Right lobe of liver (tissue), 6 donors: ENCODE data around the gene LIN54. TPM values are rescaled to one million over a fixed set of nuclear protein-coding genes. Genes with fewer than 3 reads are reported as not detected.

Experiments
- ATAC-seq, 4 donors: fragments of 200-7000 bp; cut with Tn5 transposase; one replicate each; pipeline ENCODE4 v1.9.1; 2020; ENCODE audit warnings: mild to moderate bottlenecking in 4 of 4, moderate library complexity in 4 of 4
- DNase-seq, 3 donors: peaks; one replicate each; pipeline ENCODE4 v3.0.0-alpha.2; 2020
- H3K27ac ChIP-seq, 3 donors: fragments of 200-600 bp; one replicate each; pipeline ENCODE4 v1.8.0; 2022
- H3K27me3 ChIP-seq, 2 donors: fragments of 200-600 bp; one replicate each; pipeline ENCODE4 v1.8.0; 2022
- H3K36me3 ChIP-seq, 4 donors: fragments of 200-600 bp; sonication (generic) in 1 of 4; one replicate each; pipeline versions ENCODE4 v1.5.1 to v1.8.0; 2017 to 2022; ENCODE audit warnings: control low read depth in 1 of 4
- H3K4me1 ChIP-seq, 4 donors: fragments of 200-600 bp; sonication (generic) in 1 of 4; one replicate each; pipeline versions ENCODE4 v1.5.1 to v1.8.0; 2017 to 2022; ENCODE audit warnings: control low read depth in 1 of 4
- H3K4me3 ChIP-seq, 3 donors: fragments of 200-600 bp; one replicate each; pipeline ENCODE4 v1.8.0; 2022
- H3K9me3 ChIP-seq, 4 donors: fragments of 200-600 bp; sonication (generic) in 1 of 4; one replicate each; pipeline versions ENCODE4 v1.5.1 to v1.8.0; 2017 to 2022; ENCODE audit warnings: control low read depth in 1 of 4
- POLR2A ChIP-seq: fragments of 450-650 bp; IDR thresholded peaks from one replicate; pipeline ENCODE4 v1.6.1; 2017; ENCODE audit warnings: antibody characterized with exemption, mild to moderate bottlenecking
- WGBS: methylation state at CpG from one replicate; pipeline ENCODE4 v1.1.6; 2018; ENCODE audit warnings: low coverage, low lambda C conversion rate; ENCODE audit not compliant: insufficient coverage; ENCODE audit errors: missing lambda C conversion rate; 5-methylcytosine and 5-hydroxymethylcytosine counted together
- intact Hi-C, 2 donors: fragments of 100-400 bp; cut with DNase I; formaldehyde crosslinking; loops; one replicate each; pipeline versions ENCODE4 v1.11.2 to v1.14.1; 2022
- total RNA-seq, 6 experiments: library from RNA; depleted of rRNA in 2 of 6; stranded (reverse); fragments of >200 nt in 2 of 6; fragmentation: NEBNext Ultra II Directional in 3 of 6; extraction: Animal tissue kit (Norgen Biotek cat#: 25700) in 3 of 6; gene quantifications; one replicate each; pipeline versions ENCODE4 v1.1.0 to v1.2.4, GENCODE V29; 2016 to 2023
- TF ChIP-seq, protein P1 (sequence below), 4 donors: fragments of 200-600 bp in 3 of 4; fragments of 450-650 bp in 1 of 4; IDR thresholded peaks; one replicate each; pipeline versions ENCODE4 v1.5.1 to v1.8.0; 2016 to 2022; ENCODE audit warnings: antibody characterized with exemption in 4 of 4, mild to moderate bottlenecking in 2 of 4
- donor health status: DM: no; HTN: yes; CAD: no.
- donor health status: DM: no; HTN: no; CAD: no.
- donor health status: DM: no; HTN: no; CAD: no.
- donor health status: DM: no; HTN: yes; CAD: no.
- donor health status: DM: no; HTN: yes; CAD: no.

Gene LIN54
- total RNA-seq, 6 experiments from 2014 or later = 5.4 to 8.1 (median 6.0) TPM

- no peak overlapping the region for H3K4me3 ChIP-seq
- intact Hi-C loops = no loop called here
- H3K27me3 ChIP-seq = no peaks in the 10 kb centered on the region
- H3K27ac ChIP-seq = no peak overlapping the region
- peaks cover 0 to 4% (median 0%) of the 10 kb centered on the region in 4 donors for H3K36me3 ChIP-seq
- TF ChIP-seq POLR2A = no peak
- TF ChIP-seq, protein P1, sequence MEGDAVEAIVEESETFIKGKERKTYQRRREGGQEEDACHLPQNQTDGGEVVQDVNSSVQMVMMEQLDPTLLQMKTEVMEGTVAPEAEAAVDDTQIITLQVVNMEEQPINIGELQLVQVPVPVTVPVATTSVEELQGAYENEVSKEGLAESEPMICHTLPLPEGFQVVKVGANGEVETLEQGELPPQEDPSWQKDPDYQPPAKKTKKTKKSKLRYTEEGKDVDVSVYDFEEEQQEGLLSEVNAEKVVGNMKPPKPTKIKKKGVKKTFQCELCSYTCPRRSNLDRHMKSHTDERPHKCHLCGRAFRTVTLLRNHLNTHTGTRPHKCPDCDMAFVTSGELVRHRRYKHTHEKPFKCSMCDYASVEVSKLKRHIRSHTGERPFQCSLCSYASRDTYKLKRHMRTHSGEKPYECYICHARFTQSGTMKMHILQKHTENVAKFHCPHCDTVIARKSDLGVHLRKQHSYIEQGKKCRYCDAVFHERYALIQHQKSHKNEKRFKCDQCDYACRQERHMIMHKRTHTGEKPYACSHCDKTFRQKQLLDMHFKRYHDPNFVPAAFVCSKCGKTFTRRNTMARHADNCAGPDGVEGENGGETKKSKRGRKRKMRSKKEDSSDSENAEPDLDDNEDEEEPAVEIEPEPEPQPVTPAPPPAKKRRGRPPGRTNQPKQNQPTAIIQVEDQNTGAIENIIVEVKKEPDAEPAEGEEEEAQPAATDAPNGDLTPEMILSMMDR (IDR thresholded peaks at IDR 0.05) = no peak
- ATAC-seq (no peak), DNase-seq (no peak)
- H3K9me3 ChIP-seq = no peaks in the 10 kb centered on the region
- H3K4me1 ChIP-seq = no peaks in the 10 kb centered on the region
- 100% methylated on average over 2 of the region's 2 CpGs for WGBS
Observed at GRCh38 chr4:82965763-82966162, 44.9 kb downstream of the LIN54 start.

DNA sequence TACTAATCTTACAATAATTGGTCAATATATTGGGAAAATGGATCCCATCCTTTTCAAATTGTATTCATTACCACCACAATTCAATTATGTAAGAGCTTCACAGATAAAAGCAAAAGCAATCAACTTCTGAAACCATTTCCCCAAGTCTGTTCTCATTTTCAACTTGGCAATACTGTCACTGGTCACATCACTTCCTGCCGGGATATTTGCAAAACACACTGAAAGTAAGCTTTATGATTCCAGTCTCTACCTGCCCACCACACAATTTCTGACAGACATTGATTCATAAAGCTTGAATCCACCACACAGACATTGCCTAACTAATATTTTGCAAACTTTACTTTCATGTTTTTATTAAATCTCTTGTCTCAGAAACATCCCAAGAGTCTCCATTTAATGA is 53.6 kb downstream of the LIN54 start:
- intact Hi-C loops = no loop called here
- H3K27ac ChIP-seq = no peak overlapping the region
- H3K4me3 ChIP-seq = no peak overlapping the region
- H3K4me1 ChIP-seq = no peaks in the 10 kb centered on the region
- no peaks in the 10 kb centered on the region for H3K36me3 ChIP-seq
- TF ChIP-seq, protein P1 (IDR thresholded peaks at IDR 0.05) = no peak
- TF ChIP-seq POLR2A = no peak
- 91% methylated on average over 1 of the region's 1 CpG for WGBS
- H3K27me3 ChIP-seq = no peaks in the 10 kb centered on the region
- DNase-seq = no peak
- H3K9me3 ChIP-seq = no peaks in the 10 kb centered on the region
- no peak for ATAC-seq

- intact Hi-C loops = no loop called here
- no peak overlapping the region for H3K4me3 ChIP-seq
- H3K27ac ChIP-seq = no peak overlapping the region
- no peaks in the 10 kb centered on the region for H3K36me3 ChIP-seq
- 96% methylated on average over 4 of the region's 4 CpGs for WGBS
- H3K9me3 ChIP-seq = no peaks in the 10 kb centered on the region
- DNase-seq (no peak), ATAC-seq (no peak)
- H3K27me3 ChIP-seq = no peaks in the 10 kb centered on the region
- H3K4me1 ChIP-seq = no peaks in the 10 kb centered on the region
- TF ChIP-seq, protein P1 (IDR thresholded peaks at IDR 0.05) = no peak
- no peak for TF ChIP-seq POLR2A
Observed at GRCh38 chr4:82954212-82954611, 56.4 kb downstream of the LIN54 start.

- intact Hi-C loops = no loop called here
- WGBS = 95% methylated on average over 2 of the region's 2 CpGs
Observed at GRCh38 chr4:82951196-82951595, 59.4 kb downstream of the LIN54 start.

More at GRCh38 chr4:82951196-82951595, 59.4 kb downstream of the LIN54 start:
- Histone ChIP-seq H3K36me3 (no peaks in the 10 kb centered on the region), H3K27me3 (no peaks in the 10 kb centered on the region), H3K4me1 (no peaks in the 10 kb centered on the region), H3K27ac (no peak overlapping the region), H3K9me3 (no peaks in the 10 kb centered on the region), H3K4me3 (no peak overlapping the region)
- DNase-seq (no peak), ATAC-seq (no peak)
- no peak for TF ChIP-seq POLR2A
- TF ChIP-seq, protein P1 (IDR thresholded peaks at IDR 0.05) = no peak
